ENCODE measurements around the gene DMBX1.

DMBX1 gene

DNA sequence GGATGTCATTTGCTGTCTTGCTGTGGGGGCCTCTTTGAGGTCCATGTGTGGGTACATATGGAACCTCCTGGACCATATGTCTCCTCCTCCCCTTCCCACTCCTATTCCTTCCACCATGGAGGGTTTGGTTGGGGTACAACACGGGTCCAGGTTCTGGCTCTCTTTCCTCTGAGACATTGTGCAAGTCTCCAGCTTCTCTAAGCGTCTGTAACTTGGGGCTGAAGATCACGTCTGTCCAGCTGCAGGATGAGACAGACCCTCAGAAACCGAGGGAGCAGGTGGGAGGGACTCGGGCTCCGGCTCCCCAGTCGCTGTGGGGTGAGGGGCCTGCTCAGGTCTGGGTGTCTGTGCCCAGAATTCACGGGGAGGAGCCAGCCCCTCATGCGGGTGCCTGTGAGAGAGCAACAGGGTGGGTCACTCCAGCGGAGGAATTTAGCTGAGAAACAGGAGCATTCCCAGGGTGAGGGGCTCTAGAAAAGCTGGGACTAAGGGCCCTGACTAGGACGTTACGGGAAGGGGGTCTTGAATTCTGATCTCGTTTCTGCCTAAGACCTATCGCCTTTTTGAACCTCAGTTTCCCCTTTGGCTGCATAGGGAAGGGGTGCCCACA lies 42.0 kb upstream of the DMBX1 start:
- TF ChIP-seq, protein P1, sequence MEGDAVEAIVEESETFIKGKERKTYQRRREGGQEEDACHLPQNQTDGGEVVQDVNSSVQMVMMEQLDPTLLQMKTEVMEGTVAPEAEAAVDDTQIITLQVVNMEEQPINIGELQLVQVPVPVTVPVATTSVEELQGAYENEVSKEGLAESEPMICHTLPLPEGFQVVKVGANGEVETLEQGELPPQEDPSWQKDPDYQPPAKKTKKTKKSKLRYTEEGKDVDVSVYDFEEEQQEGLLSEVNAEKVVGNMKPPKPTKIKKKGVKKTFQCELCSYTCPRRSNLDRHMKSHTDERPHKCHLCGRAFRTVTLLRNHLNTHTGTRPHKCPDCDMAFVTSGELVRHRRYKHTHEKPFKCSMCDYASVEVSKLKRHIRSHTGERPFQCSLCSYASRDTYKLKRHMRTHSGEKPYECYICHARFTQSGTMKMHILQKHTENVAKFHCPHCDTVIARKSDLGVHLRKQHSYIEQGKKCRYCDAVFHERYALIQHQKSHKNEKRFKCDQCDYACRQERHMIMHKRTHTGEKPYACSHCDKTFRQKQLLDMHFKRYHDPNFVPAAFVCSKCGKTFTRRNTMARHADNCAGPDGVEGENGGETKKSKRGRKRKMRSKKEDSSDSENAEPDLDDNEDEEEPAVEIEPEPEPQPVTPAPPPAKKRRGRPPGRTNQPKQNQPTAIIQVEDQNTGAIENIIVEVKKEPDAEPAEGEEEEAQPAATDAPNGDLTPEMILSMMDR (IDR thresholded peaks at IDR 0.05; ENCODE audit: borderline replicate concordance, insufficient read depth, low read depth, low read length) = no peak
- H3K4me3 ChIP-seq (ENCODE audit: low read depth, low read length) = no peak overlapping the region

DNA sequence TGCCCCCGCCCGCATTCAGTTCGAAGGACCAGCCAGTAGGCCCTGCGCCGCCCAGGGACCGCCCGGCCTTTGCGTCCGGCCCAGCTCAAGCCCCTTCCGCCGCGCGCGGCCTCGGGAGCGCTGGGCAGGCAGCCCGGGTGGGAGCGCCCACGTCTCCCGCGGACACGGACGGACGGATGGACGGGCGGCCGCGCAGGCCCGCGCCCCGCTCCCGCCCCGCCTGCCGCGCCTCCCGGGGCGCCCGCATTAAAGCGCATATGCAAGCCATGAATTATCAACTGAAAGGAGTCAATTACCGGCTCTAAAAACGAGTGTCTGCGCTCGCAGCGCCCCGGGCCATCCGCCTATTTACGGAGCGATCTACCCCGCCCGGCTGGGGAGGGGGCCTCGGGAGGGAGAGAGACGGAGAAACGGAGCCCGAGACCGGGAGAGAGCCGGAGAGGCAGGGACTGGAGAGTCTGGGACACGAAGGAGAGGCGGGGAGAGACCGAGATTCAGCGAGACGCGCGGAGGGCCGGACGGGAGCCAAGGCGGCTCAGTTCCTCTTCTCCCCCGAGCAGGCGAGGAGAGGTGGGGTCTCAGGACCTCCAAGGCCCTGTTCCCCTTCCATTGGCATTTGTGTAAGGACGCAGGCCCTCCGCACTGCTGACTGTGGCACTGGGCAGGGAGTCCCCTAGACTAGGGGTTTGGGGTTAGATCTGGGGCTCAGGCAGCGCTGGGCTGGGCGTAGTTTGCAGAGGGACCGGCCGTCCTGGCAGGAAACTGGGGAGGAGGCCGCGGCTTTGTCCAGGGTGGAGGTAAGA lies 41.3 kb upstream of the DMBX1 start:
- H3K4me3 ChIP-seq (ENCODE audit: low read depth, low read length) = no peak overlapping the region
- TF ChIP-seq, protein P1 (IDR thresholded peaks at IDR 0.05; ENCODE audit: borderline replicate concordance, insufficient read depth, low read depth, low read length) = no peak

DNA sequence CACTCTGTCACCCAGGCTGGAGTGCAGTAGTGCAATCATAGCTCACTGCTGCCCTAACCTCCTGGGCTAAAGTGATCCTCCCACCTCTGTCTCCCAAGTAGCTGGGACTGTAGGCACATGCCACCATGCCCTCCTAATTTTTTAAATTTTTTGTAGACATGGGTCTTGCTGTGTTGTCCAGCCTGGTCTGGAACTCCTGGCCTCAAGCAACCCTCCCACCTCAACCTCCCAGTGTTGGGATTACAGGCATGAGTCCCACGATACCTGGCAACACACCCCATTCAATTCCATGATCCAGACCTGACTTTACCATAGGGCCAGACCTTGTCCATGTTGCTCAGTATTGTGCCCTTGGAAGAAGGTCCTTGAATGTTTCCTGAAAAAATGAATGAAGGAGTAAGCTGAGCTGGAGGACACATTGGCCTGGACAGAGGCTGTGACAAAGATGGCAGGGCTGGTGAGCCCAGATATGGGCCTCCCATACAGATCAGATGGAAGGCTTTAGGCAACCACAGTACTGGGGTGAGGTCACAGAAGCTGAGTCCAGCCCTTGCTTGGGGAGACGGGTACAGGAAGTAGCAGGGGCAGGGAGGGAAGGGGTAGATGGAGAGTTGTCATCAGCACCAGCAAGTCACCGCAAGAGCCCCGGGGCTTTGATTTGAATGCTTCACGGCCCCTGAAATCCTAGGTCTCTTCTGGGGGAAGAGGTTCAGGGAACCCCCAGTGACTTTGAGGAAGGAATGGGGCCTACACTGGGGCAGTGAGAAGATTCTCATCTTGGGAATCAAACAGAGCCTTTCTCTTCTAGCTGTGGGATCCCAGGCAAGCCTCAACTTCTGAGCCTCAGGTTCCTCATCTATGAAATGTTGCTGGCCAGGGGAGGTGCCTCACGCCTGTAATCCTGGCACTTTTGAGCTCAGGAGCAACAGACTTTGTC lies 40.1 kb upstream of the DMBX1 start:
- TF ChIP-seq, protein P1 (IDR thresholded peaks at IDR 0.05; ENCODE audit: borderline replicate concordance, insufficient read depth, low read depth, low read length) = no peak
- H3K4me3 ChIP-seq (ENCODE audit: low read depth, low read length) = no peak overlapping the region

DNA sequence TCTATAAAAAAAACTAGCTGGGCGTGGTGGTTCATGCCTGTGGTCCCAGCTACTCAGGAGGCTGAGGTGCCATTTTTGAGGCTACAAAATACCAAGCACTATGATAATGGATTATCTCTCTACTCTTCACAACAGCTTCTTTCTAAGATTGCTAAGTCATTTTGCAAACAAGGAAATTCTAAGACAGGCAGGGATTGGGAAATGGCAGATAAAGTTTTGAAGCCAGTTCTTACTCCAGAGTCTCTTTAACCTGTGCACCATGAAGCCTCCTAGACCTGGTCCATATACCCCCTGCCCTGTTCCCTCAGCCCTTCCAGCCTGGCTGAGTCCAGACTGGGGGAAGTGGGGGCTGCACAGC lies 39.5 kb upstream of the DMBX1 start:
- no peak overlapping the region for H3K4me3 ChIP-seq (ENCODE audit: low read depth, low read length)
- TF ChIP-seq, protein P1 (IDR thresholded peaks at IDR 0.05; ENCODE audit: borderline replicate concordance, insufficient read depth, low read depth, low read length) = no peak

DNA sequence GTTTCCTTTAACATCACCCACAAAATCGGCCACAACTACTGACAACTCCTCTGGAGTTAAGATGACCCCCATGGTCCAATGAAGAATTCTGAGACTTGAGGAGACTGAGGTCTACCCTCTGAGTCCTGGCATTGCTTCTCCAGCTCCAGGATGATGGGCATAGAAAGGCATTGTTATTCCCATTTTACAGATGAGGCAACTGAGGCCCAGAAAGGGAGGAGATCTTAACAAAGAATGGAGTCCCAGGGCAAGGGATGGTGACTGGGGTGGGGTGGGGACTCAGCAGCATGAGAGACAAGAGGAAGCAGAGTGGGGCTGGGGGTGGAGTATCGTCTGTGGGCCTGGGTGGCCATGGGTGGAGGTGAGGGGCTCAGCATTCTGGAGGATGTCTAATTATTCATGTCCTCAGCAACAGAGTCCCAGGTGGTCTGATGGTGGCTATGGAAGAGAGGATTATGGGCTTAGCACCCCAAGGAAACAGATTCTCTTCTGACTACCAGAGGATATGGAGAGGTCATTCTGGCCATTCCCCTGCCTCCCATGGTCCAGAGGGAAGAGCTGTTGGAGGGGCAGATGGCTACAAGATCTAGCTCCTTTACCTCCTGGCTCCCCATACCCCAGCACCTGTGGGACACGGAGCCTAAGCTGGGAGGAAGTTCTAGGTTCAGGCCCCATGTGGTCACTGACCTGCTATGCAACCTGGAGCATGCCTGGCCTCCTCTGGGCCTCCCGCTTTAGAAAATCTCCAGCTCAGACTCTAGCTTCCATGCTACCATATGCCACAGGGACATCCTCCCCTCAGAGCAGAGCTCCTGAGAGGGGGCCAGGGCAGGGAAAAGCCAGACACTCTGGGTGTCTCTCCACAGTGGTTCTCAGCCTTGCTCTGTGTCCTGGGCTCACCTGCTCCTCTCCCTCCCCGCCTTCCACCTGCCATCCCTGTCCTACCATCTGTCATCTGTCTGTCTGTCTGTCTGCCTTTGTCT lies 37.4 kb upstream of the DMBX1 start:
- TF ChIP-seq, protein P1 (IDR thresholded peaks at IDR 0.05; ENCODE audit: borderline replicate concordance, insufficient read depth, low read depth, low read length) = no peak
- no peak overlapping the region for H3K4me3 ChIP-seq (ENCODE audit: low read depth, low read length)

DNA sequence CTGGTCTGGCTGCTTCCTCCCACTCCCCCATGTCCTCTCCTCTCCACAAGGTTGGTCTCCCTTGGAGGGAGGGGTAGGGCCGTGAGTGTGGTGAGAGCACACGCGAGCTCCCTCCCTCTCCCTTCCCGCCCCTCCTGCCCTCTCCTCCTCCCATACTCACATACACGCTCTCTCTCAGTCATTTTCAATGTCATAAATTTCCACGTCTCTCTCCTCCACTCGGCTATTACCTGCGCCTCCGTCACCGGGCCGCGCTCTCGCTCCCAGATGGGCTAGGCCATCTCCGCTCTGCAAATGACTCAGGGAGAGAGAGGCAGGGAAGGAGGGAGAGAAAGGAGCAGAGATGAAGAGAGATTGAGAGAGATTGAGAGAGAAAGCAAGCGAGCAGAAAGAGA lies 36.7 kb upstream of the DMBX1 start:
- TF ChIP-seq, protein P1 (IDR thresholded peaks at IDR 0.05; ENCODE audit: borderline replicate concordance, insufficient read depth, low read depth, low read length) = no peak
- no peak overlapping the region for H3K4me3 ChIP-seq (ENCODE audit: low read depth, low read length)
